Liver (tissue), 9 donors: Measurements from ENCODE around the gene P2RX5. TPM values are rescaled to one million over a fixed set of nuclear protein-coding genes. Genes with fewer than 3 reads are reported as not detected.

Source experiments
- DNase-seq: peaks from one replicate; pipeline ENCODE4 v3.0.0-alpha.2; 2017; ENCODE audit warnings: low spot score
- H3K27ac ChIP-seq, 2 donors: one replicate each; pipeline ENCODE4 v1.7.0; 2013; ENCODE audit warnings: inconsistent platforms in 2 of 2, low read length in 2 of 2, control low read depth in 1 of 2, low read depth in 1 of 2, mild to moderate bottlenecking in 1 of 2
- H3K27me3 ChIP-seq, 4 donors: one replicate each; pipeline versions ENCODE4 v1.6.1 to v1.7.0; 2013; ENCODE audit warnings: low read length in 3 of 4, inconsistent platforms in 1 of 4, mild to moderate bottlenecking in 1 of 4, moderate library complexity in 1 of 4; ENCODE audit not compliant: control insufficient read depth in 4 of 4, insufficient read depth in 4 of 4
- H3K36me3 ChIP-seq, 4 donors: one replicate each; pipeline versions ENCODE4 v1.6.1 to v1.7.0; 2013; ENCODE audit warnings: low read length in 3 of 4, mild to moderate bottlenecking in 3 of 4, low read depth in 1 of 4, moderate library complexity in 1 of 4; ENCODE audit not compliant: control insufficient read depth in 4 of 4, insufficient read depth in 3 of 4
- H3K4me1 ChIP-seq, 4 donors: one replicate each; pipeline versions ENCODE4 v1.6.1 to v1.7.0; 2013; ENCODE audit warnings: low read length in 3 of 4, mild to moderate bottlenecking in 3 of 4, moderate library complexity in 1 of 4; ENCODE audit not compliant: control insufficient read depth in 4 of 4, insufficient read depth in 4 of 4
- H3K4me3 ChIP-seq, 3 donors: one replicate each; pipeline versions ENCODE4 v1.6.1 to v1.7.0; 2013; ENCODE audit warnings: low read length in 3 of 3, control low read depth in 1 of 3, low read depth in 1 of 3, mild to moderate bottlenecking in 1 of 3
- H3K9ac ChIP-seq, 2 donors: one replicate each; pipeline ENCODE4 v1.7.0; 2013; ENCODE audit warnings: low read length in 2 of 2, mild to moderate bottlenecking in 2 of 2, moderate library complexity in 2 of 2, control low read depth in 1 of 2, low read depth in 1 of 2
- H3K9me3 ChIP-seq, 4 donors: one replicate each; pipeline versions ENCODE4 v1.6.1 to v1.7.0; 2013; ENCODE audit warnings: low read length in 3 of 4; ENCODE audit not compliant: control insufficient read depth in 4 of 4
- EGR1 ChIP-seq, 2 donors: IDR thresholded peaks; 2 replicates each; pipeline ENCODE4 v1.6.1; 2016 to 2018; ENCODE audit warnings: antibody characterized with exemption in 2 of 2, low read depth in 2 of 2
- FOXA1 ChIP-seq: IDR thresholded peaks from 2 replicates; pipeline ENCODE4 v1.6.1; 2016; ENCODE audit warnings: antibody characterized with exemption
- FOXA2 ChIP-seq: IDR thresholded peaks from 2 replicates; pipeline ENCODE4 v1.6.1; 2016; ENCODE audit warnings: antibody characterized with exemption
- GABPA ChIP-seq, 2 donors: IDR thresholded peaks in 1 of 2; conservative IDR thresholded peaks in 1 of 2; 2 replicates each; pipeline ENCODE4 v1.6.1; 2016; ENCODE audit warnings: antibody characterized with exemption in 2 of 2, mild to moderate bottlenecking in 1 of 2, moderate library complexity in 1 of 2
- HNF4A ChIP-seq, 2 donors: conservative IDR thresholded peaks; 2 replicates each; pipeline ENCODE4 v1.6.1; 2016; ENCODE audit warnings: antibody characterized with exemption in 2 of 2, mild to moderate bottlenecking in 2 of 2
- HNF4G ChIP-seq: IDR thresholded peaks from 2 replicates; pipeline ENCODE4 v1.6.1; 2016; ENCODE audit warnings: antibody characterized with exemption
- JUND ChIP-seq, 2 donors: IDR thresholded peaks; 2 replicates each; pipeline ENCODE4 v1.6.1; 2016; ENCODE audit warnings: antibody characterized with exemption in 2 of 2
- NR2F2 ChIP-seq: IDR thresholded peaks from 2 replicates; pipeline ENCODE4 v1.6.1; 2016; ENCODE audit warnings: antibody characterized with exemption
- RAD21 ChIP-seq, 2 donors: IDR thresholded peaks; 2 replicates each; pipeline ENCODE4 v1.6.1; 2016; ENCODE audit warnings: antibody characterized with exemption in 2 of 2, mild to moderate bottlenecking in 2 of 2
- RXRA ChIP-seq, 2 donors: IDR thresholded peaks; 2 replicates each; pipeline ENCODE4 v1.6.1; 2017 to 2018; ENCODE audit warnings: antibody characterized with exemption in 2 of 2, mild to moderate bottlenecking in 1 of 2
- SP1 ChIP-seq: IDR thresholded peaks from 2 replicates; pipeline ENCODE4 v1.6.1; 2018; ENCODE audit warnings: antibody characterized with exemption, mild to moderate bottlenecking
- TAF1 ChIP-seq: conservative IDR thresholded peaks from 2 replicates; pipeline ENCODE4 v1.6.1; 2016; ENCODE audit warnings: antibody characterized with exemption, mild to moderate bottlenecking
- YY1 ChIP-seq: IDR thresholded peaks from 2 replicates; pipeline ENCODE4 v1.6.1; 2016; ENCODE audit warnings: antibody characterized with exemption, mild to moderate bottlenecking
- WGBS: extraction: QIAGEN DNeasy Blood & Tissue Kit; methylation state at CpG from one replicate; pipeline ENCODE4 v1.1.7; 2013; 5-methylcytosine and 5-hydroxymethylcytosine counted together
- polyA plus RNA-seq, 2 donors: library from polyadenylated mRNA; stranded (reverse) in 1 of 2; unstranded in 1 of 2; fragments of 200-250 nt in 1 of 2; fragments of >200 nt in 1 of 2; fragmentation: Nextera tagmentation in 1 of 2; extraction: Ambion mirVana in 1 of 2; gene quantifications; one replicate each; pipeline versions ENCODE4 v1.2.1 to v1.2.3, GENCODE V29; 2013 to 2015
- total RNA-seq, 2 donors: library from RNA; depleted of rRNA; stranded (reverse); fragments of >200 nt; gene quantifications; one replicate each; pipeline ENCODE4 v1.2.3, GENCODE V29; 2014
- TF ChIP-seq, protein P1 (sequence below): fragments of 150-350 bp; IDR thresholded peaks from 2 replicates; pipeline ENCODE4 v1.5.1; 2017; ENCODE audit warnings: improper control_type of control experiment, low read depth, low read length; ENCODE audit not compliant: missing input control
- TF ChIP-seq, protein P2 (sequence below): IDR thresholded peaks from 2 replicates; pipeline ENCODE4 v1.6.1; 2016; ENCODE audit warnings: antibody characterized with exemption
- TF ChIP-seq, protein P3 (sequence below): IDR thresholded peaks from 2 replicates; pipeline ENCODE4 v1.6.1; 2016; ENCODE audit warnings: antibody characterized with exemption
- TF ChIP-seq, protein P4 (sequence below): IDR thresholded peaks from 2 replicates; pipeline ENCODE4 v1.6.1; 2016; ENCODE audit warnings: antibody characterized with exemption
- TF ChIP-seq, protein P5 (sequence below): IDR thresholded peaks from 2 replicates; pipeline ENCODE4 v1.6.1; 2016; ENCODE audit warnings: antibody characterized with exemption, mild to moderate bottlenecking
- donor health status: healthy.
- donor health status: healthy.
- donor health status: healthy.
- donor health status: healthy.
- donor health status: healthy.

The P2RX5 gene
- total and polyA plus RNA-seq, 4 donors, result 0.31 to 1.8 (median 1.1) TPM

DNA sequence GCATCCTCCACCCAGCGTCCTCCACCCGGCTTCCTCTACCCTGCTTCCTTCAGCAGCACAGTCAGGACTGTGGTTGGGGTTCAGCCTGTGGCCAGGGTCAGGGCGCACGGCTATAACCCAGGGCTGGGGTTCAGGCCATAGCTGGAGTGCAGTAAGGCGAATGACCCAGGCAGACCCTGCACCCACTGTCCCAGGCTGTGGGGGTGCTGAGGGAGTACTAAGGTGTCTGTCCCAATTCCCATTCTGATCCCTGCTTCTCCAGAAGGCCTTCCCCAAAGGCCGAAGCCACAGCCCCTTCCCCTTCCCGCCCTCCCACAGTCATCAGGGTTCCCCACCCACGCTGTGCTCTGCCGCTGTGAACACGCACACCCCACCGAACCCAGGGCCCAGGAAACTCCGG is 14.9 kb downstream of the P2RX5 start:
- 81% methylated on average over 12 of the region's 12 CpGs for whole genome bisulfite sequencing
- Histone ChIP-seq H3K36me3 (no peaks in the 10 kb centered on the region), H3K4me1 (no peaks in the 10 kb centered on the region), H3K4me3 (no peak overlapping the region), H3K27ac (no peak overlapping the region), H3K9ac (no peak overlapping the region), H3K27me3 (no peaks in the 10 kb centered on the region), H3K9me3 (no peaks in the 10 kb centered on the region)
- TF ChIP-seq SP1 (no peak), JUND (IDR thresholded peaks at IDR 0.05) (no peak), NR2F2 (no peak), TAF1 (no peak), HNF4A (conservative IDR thresholded peaks at IDR 0.05) (no peak), FOXA2 (no peak), RAD21 (IDR thresholded peaks at IDR 0.05) (no peak), HNF4G (no peak), GABPA (IDR thresholded peaks at IDR 0.05 in 1 of 2, conservative IDR thresholded peaks at IDR 0.05 in 1 of 2) (no peak), RXRA (IDR thresholded peaks at IDR 0.05) (no peak), FOXA1 (no peak), EGR1 (IDR thresholded peaks at IDR 0.05; ENCODE audit: low read depth in 2 of 2) (no peak), YY1 (no peak)
- TF ChIP-seq, protein P1, sequence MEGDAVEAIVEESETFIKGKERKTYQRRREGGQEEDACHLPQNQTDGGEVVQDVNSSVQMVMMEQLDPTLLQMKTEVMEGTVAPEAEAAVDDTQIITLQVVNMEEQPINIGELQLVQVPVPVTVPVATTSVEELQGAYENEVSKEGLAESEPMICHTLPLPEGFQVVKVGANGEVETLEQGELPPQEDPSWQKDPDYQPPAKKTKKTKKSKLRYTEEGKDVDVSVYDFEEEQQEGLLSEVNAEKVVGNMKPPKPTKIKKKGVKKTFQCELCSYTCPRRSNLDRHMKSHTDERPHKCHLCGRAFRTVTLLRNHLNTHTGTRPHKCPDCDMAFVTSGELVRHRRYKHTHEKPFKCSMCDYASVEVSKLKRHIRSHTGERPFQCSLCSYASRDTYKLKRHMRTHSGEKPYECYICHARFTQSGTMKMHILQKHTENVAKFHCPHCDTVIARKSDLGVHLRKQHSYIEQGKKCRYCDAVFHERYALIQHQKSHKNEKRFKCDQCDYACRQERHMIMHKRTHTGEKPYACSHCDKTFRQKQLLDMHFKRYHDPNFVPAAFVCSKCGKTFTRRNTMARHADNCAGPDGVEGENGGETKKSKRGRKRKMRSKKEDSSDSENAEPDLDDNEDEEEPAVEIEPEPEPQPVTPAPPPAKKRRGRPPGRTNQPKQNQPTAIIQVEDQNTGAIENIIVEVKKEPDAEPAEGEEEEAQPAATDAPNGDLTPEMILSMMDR, result no peak
- TF ChIP-seq, protein P2, sequence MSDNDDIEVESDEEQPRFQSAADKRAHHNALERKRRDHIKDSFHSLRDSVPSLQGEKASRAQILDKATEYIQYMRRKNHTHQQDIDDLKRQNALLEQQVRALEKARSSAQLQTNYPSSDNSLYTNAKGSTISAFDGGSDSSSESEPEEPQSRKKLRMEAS, result no peak
- TF ChIP-seq, protein P3, sequence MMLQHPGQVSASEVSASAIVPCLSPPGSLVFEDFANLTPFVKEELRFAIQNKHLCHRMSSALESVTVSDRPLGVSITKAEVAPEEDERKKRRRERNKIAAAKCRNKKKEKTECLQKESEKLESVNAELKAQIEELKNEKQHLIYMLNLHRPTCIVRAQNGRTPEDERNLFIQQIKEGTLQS, result no peak
- TF ChIP-seq, protein P4, sequence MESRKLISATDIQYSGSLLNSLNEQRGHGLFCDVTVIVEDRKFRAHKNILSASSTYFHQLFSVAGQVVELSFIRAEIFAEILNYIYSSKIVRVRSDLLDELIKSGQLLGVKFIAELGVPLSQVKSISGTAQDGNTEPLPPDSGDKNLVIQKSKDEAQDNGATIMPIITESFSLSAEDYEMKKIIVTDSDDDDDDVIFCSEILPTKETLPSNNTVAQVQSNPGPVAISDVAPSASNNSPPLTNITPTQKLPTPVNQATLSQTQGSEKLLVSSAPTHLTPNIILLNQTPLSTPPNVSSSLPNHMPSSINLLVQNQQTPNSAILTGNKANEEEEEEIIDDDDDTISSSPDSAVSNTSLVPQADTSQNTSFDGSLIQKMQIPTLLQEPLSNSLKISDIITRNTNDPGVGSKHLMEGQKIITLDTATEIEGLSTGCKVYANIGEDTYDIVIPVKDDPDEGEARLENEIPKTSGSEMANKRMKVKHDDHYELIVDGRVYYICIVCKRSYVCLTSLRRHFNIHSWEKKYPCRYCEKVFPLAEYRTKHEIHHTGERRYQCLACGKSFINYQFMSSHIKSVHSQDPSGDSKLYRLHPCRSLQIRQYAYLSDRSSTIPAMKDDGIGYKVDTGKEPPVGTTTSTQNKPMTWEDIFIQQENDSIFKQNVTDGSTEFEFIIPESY, result no peak
- TF ChIP-seq, protein P5, sequence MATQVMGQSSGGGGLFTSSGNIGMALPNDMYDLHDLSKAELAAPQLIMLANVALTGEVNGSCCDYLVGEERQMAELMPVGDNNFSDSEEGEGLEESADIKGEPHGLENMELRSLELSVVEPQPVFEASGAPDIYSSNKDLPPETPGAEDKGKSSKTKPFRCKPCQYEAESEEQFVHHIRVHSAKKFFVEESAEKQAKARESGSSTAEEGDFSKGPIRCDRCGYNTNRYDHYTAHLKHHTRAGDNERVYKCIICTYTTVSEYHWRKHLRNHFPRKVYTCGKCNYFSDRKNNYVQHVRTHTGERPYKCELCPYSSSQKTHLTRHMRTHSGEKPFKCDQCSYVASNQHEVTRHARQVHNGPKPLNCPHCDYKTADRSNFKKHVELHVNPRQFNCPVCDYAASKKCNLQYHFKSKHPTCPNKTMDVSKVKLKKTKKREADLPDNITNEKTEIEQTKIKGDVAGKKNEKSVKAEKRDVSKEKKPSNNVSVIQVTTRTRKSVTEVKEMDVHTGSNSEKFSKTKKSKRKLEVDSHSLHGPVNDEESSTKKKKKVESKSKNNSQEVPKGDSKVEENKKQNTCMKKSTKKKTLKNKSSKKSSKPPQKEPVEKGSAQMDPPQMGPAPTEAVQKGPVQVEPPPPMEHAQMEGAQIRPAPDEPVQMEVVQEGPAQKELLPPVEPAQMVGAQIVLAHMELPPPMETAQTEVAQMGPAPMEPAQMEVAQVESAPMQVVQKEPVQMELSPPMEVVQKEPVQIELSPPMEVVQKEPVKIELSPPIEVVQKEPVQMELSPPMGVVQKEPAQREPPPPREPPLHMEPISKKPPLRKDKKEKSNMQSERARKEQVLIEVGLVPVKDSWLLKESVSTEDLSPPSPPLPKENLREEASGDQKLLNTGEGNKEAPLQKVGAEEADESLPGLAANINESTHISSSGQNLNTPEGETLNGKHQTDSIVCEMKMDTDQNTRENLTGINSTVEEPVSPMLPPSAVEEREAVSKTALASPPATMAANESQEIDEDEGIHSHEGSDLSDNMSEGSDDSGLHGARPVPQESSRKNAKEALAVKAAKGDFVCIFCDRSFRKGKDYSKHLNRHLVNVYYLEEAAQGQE, result no peak
- no peak for DNase-seq
